ENCODE data around the gene PAPOLA.

- TF ChIP-seq CTCF (IDR thresholded peaks at IDR 0.05; ENCODE audit: poor library complexity) (no peak), EZH2phosphoT487 (IDR thresholded peaks at IDR 0.05; ENCODE audit: low read depth, severe bottlenecking, unreplicated experiment) (no peak)
These were observed 85.0 kb downstream of the PAPOLA start for GRCh38 chr14:96586921-96587822.
